ENCODE measurements around the gene RHO.
"Not testable (repeated sequence)": the region's sequence is repeated elsewhere in the genome, so short reads cannot be mapped to it uniquely, and the experiment has no call there.

- not testable (repeated sequence) for TF ChIP-seq CTCF (IDR thresholded peaks at IDR 0.05 in 4 of 5, conservative IDR thresholded peaks at IDR 0.05 in 1 of 5); POLR2A (IDR thresholded peaks at IDR 0.05)
Measured at GRCh38 chr3:129494499-129494898, 33.9 kb upstream of the RHO start.
